Mammary microvascular endothelial cell (primary cell): ENCODE data around the gene SRM. TPM values are rescaled to one million over a fixed set of nuclear protein-coding genes. Genes with fewer than 3 reads are reported as not detected.

Experiments
- total RNA-seq: library from RNA; depleted of rRNA; stranded (reverse); fragments of >200 nt; gene quantifications from 2 replicates; pipeline ENCODE4 v1.2.3, GENCODE V29; 2015

The SRM gene
- 78.9 and 93.3 TPM in 2 replicates for total RNA-seq

DNA sequence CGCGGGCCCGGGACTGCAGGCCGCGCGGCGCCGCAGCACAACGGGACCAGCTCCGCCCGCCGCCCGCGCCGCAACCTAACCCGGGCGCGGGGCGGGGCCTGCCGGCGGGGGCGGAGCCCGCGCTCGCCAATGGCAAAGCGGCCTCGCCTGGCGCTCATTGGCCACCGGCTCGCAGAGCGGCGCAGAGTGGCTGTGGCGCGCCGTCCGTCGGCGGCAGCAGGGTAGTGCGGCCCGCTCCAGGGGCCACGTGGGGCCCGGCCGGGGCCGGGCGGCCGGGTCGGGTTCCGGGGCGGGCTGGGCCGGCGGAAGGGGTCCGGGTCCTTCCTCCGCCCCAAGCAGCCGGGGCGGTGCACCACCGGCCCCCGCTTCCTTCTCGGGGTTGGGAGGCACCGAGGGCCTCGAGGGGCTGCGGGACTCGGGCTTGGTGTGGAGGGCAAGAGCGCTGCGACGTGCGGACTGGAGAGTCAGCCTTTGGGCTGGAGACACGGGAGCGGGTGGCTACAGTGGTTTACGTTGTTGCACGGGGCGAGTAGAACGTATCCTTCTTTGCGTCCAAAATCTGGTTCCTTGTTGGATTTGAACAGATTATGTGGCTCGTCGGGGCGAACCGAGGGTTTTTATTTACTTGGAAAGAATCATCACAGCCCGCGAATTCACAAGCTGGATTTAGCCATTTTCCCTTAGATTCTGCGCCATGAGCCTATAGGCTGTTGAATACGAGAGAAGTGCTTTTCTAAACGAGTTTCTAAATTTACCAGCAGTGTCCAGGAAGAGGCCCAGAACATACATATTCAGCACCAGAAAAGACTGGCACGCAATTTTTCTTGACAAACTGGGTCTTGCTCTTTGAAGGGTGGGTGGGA lies at the start of gene SRM:
Gene SRM (minus strand): TSS at position 51 of the 863 bp plus-strand sequence. CDS start 75 bp downstream, outside the sequence.

DNA sequence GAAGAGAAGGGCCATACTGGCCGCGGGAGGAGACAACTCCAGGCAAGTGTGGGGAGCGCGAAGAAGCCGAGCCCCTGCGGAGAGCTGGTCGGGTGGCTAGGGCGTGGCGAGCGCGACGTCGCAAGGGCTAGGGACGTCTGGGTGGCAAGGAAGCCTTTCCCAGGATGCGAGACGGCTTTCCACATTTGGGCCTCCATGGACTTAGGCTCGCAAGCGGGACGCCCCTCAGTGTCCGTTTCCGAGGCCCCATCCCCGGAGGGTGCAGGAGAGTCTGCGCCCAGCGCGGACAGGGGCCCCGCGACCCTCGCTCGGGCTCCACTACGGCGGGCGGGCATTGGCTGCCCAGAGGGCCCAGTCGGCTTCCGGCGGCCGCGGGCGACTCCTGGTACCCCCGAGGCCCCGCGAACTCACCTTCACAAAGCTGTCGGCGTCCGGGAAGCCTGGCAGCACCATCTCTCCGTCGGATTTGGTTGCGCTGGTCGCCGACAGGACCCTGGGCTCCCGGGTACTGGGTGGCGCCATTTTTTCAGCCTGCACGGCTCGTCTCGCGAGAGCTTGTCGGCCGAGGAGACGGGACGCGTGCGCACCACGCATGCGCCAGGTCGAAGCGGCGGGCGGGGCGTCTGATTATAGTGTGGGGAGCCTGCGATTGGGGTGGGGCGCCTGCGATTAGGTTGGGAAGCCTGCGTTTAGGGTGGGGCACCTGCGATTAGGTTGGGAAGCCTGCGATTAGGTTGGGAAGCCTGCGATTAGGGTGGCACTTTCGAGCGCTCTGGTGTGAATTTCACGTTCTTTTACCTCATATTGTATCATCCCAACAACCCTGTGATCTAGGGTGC lies 39.7 kb upstream of the SRM start, which contains the start of gene EXOSC10:
Gene EXOSC10 (minus strand): TSS at position 560 of the 839 bp plus-strand sequence. CDS start 38 bp downstream, at position 522.

DNA sequence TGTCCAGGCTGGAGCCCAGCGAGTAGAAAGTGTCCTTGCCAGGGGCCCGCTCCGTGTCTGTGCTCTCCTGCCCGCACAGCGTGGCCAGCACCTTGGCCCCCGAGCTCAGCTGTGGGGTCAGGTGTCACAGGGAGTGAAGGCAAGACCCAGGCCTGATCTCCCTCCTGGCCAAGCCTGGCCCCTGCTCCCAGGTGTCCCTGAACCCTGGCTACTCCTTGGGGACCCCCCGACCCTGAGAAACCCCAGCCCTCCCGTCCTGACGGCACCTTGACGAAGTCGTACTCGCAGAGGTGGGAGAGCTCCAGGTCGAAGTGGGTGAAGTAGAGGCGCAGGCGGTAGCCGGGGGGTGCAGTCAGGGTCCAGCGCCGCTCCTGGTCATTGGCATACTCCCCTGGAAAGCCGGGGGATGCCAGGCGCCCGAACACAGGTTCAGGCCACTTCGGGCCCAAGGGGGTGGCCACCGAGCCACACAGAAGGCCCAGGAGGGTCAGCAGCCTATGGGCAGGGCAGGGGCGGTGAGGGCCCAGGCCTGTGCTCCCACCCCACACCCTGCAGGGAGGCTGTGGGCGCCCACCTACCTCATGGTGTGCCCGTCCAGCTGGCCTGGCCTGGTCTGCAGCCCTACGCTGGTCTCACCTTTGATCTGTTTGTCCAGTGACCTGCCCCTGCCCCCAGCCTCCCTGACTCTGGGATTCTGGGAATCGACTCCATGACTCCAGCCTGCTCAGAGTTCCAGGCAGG lies 13.0 kb downstream of the SRM start, which contains the start of gene MASP2:
Gene MASP2 (minus strand): TSS at position 615 of the 741 bp plus-strand sequence. CDS start 32 bp downstream, at position 583.

DNA sequence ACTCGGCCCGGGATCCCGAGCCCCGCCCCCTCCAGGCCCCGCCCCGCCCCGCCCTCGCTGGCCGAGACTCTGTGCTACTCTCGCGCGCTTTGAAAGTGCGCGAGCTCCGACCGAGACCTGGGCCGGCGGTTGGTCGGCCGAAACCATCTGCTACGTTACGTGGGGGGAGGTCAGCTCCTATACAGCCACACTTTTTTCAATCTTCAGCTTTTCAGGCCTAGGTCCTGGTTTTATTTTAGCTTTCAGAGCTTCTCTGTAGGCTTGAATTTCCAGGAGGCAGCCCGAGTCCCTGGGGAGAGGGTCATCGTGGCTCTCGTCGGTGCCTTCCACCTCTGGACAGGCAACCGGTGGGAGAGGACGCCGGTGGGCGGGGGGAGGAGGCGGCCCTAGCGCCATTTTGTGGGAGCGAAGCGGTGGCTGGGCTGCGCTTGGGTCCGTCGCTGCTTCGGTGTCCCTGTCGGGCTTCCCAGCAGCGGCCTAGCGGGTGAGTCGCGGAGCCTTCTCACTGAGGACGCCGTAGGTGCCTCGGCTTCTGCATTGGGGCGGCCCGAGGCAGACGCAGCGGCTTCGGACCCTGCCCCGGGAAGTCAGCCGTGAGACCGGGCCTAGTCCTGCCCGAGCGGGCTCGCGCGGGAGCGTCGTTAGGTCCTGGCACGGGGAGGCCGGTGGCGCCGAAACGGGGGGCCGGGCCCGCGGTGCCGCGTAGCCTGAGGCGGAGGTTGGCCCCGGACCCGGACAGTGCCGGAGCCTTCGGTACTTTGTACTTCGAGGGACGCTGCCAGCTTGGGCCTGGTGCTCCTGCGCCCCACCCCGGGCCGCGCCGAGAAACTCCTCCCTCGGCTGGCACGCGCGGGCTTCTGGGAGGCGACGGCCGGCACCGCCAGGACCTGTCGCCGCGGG lies 47.3 kb downstream of the SRM start, which contains the start of gene TARDBP:
Gene TARDBP (plus strand): TSS at position 395 of the 900 bp plus-strand sequence. CDS start 1,074 bp downstream, outside the sequence.

Other genes with a start within 250 kb of the SRM start
- 48.0 and 66.1 TPM in 2 replicates for gene TARDBP, start 47.4 kb downstream of the SRM start, total RNA-seq
- not detected in 2 replicates for gene MASP2, start 12.8 kb downstream of the SRM start, total RNA-seq
- 68.7 and 72.2 TPM in 2 replicates for gene EXOSC10, start 39.9 kb upstream of the SRM start, total RNA-seq
- not detected in 2 replicates for gene ANGPTL7, start 129.3 kb upstream of the SRM start, total RNA-seq
- 46.5 and 50.9 TPM in 2 replicates for gene MTOR, start 202.5 kb upstream of the SRM start, total RNA-seq
- gene UBIAD1, start 213.2 kb upstream of the SRM start, total RNA-seq = 8.8 and 14.0 TPM in 2 replicates